HCT116 (cell line): ENCODE results near the gene SUN3. TPM values are rescaled to one million over a fixed set of nuclear protein-coding genes. Genes with fewer than 3 reads are reported as not detected.

ENCODE experiments used
- ATAC-seq: fragments of 200-7000 bp; cut with Tn5 transposase; 2 replicates; pipeline ENCODE4 v1.9.1; 2020; ENCODE audit warnings: mild to moderate bottlenecking, moderate library complexity
- BruUV-seq: library from RNA; stranded (reverse); fragments of 400-500 nt; replicated peaks from 2 replicates; lab custom pipeline; 2021; lab: Mats Ljungman, UMichigan
- CTCF ChIA-PET: fragments of 300-600 bp; sonication (Branson Sonifier 250); formaldehyde crosslinking; loops from one replicate; lab custom pipeline; 2021; ENCODE audit warnings: antibody characterized with exemption; lab: Charles Lee
- POLR2A ChIA-PET: fragments of 300-600, 350-600 bp; sonication (Branson Sonifier 250); formaldehyde crosslinking; loops from one replicate; lab custom pipeline; 2021; ENCODE audit warnings: antibody characterized with exemption; lab: Charles Lee
- RAD21 ChIA-PET, 2 experiments: fragments of 300-600 bp; sonication (Branson Sonifier 250); formaldehyde crosslinking; loops; one replicate each; lab custom pipeline; 2023; ENCODE audit warnings: low total read pairs in 2 of 2; ENCODE audit not compliant: uncharacterized antibody in 2 of 2, unreplicated experiment in 2 of 2, low non-redundant PET in 1 of 2; lab: Charles Lee
- DNase-seq: peaks from one replicate; pipeline ENCODE4 v3.0.0-alpha.2; 2010; ENCODE audit warnings: low read depth, low spot score
- H2AFZ ChIP-seq: fragments of 200-600 bp; shearing (Covaris generic), sonication (generic); 2 replicates; pipeline ENCODE4 v1.6.1; 2017; ENCODE audit warnings: low read depth, mixed run types, mixed read lengths, antibody characterized with exemption, low read length; ENCODE audit not compliant: poor library complexity, severe bottlenecking
- H3K27ac ChIP-seq: 2 replicates; pipeline ENCODE4 v1.5.1; 2012; ENCODE audit warnings: low read depth, low read length
- H3K27me3 ChIP-seq: fragments of 200-600 bp; sonication (generic); 2 replicates; pipeline ENCODE4 v1.6.1; 2016; ENCODE audit warnings: mixed run types, low read length, mixed read lengths; ENCODE audit not compliant: insufficient read depth
- H3K36me3 ChIP-seq, 2 experiments: fragments of 200-500 bp in 1 of 2; fragments of 200-600 bp in 1 of 2; sonication (Bioruptor generic) in 1 of 2; sonication (generic) in 1 of 2; 2 replicates each; pipeline versions ENCODE4 v1.5.1 to v1.6.1; 2014 to 2016; ENCODE audit warnings: low read length in 2 of 2, inconsistent platforms in 1 of 2, mixed read lengths in 1 of 2, mixed run types in 1 of 2; ENCODE audit not compliant: insufficient read depth in 2 of 2, control insufficient read depth in 1 of 2
- H3K4me1 ChIP-seq, 2 experiments: fragments of 200-600 bp in 1 of 2; sonication (generic) in 1 of 2; 2 replicates each; pipeline versions ENCODE4 v1.5.1 to v1.6.1; 2012 to 2017; ENCODE audit warnings: low read length in 2 of 2, inconsistent platforms in 1 of 2, mild to moderate bottlenecking in 1 of 2, mixed read lengths in 1 of 2, mixed run types in 1 of 2, moderate library complexity in 1 of 2; ENCODE audit not compliant: insufficient read depth in 2 of 2, control insufficient read depth in 1 of 2
- H3K4me2 ChIP-seq: fragments of 200-600 bp; sonication (generic); 2 replicates; pipeline ENCODE4 v1.6.1; 2017; ENCODE audit warnings: mixed run types, low read length, mixed read lengths
- H3K4me3 ChIP-seq, 2 experiments: fragments of 200-600 bp in 1 of 2; sonication (generic) in 1 of 2; replicated peaks in 1 of 2; 2 replicates each; pipeline ENCODE4 v1.5.1; 2011 to 2016; ENCODE audit warnings: low read length in 2 of 2, control low read depth in 1 of 2, low read depth in 1 of 2, mild to moderate bottlenecking in 1 of 2, mixed read lengths in 1 of 2, mixed run types in 1 of 2
- H3K79me2 ChIP-seq: fragments of 200-600 bp; sonication (generic); 2 replicates; pipeline ENCODE4 v1.6.1; 2017; ENCODE audit warnings: mild to moderate bottlenecking, mixed run types, low read length, moderate library complexity, mixed read lengths; ENCODE audit not compliant: insufficient read depth
- H3K9ac ChIP-seq: fragments of 200-600 bp; sonication (generic); 2 replicates; pipeline ENCODE4 v1.6.1; 2016; ENCODE audit warnings: low read length, mixed read lengths
- H3K9me2 ChIP-seq: fragments of 200-600 bp; sonication (generic), shearing (Covaris generic); 2 replicates; pipeline ENCODE4 v1.6.1; 2017; ENCODE audit warnings: mixed run types, mild to moderate bottlenecking, moderate library complexity; ENCODE audit not compliant: insufficient read depth
- H3K9me3 ChIP-seq, 2 experiments: fragments of 200-500 bp in 1 of 2; fragments of 200-600 bp in 1 of 2; sonication (Bioruptor generic) in 1 of 2; sonication (generic) in 1 of 2; 2 replicates each; pipeline ENCODE4 v1.6.1; 2014 to 2017; ENCODE audit warnings: low read length in 2 of 2, mixed read lengths in 2 of 2, inconsistent platforms in 1 of 2, low read depth in 1 of 2, mild to moderate bottlenecking in 1 of 2, mixed run types in 1 of 2, moderate library complexity in 1 of 2; ENCODE audit not compliant: control insufficient read depth in 1 of 2, insufficient read depth in 1 of 2
- H4K20me1 ChIP-seq: fragments of 200-600 bp; sonication (generic), shearing (Covaris generic); 2 replicates; pipeline ENCODE4 v1.6.1; 2017; ENCODE audit warnings: mixed run types, mild to moderate bottlenecking, moderate library complexity; ENCODE audit not compliant: insufficient read depth
- RAD21 ChIP-seq: IDR thresholded peaks from 2 replicates; pipeline ENCODE4 v1.6.1; 2012; ENCODE audit warnings: low read depth, mild to moderate bottlenecking
- SIN3A ChIP-seq: IDR thresholded peaks from 2 replicates; pipeline ENCODE4 v1.6.1; 2012; ENCODE audit warnings: low read depth
- SRF ChIP-seq: IDR thresholded peaks from 2 replicates; pipeline ENCODE4 v1.6.1; 2012; ENCODE audit warnings: low read depth
- intact Hi-C: fragments of 100-400 bp; cut with micrococcal nuclease; formaldehyde crosslinking; loops from 2 replicates; pipeline ENCODE4 v1.10.0; 2022
- total RNA-seq: library from RNA; stranded (reverse); gene quantifications from one replicate; pipeline ENCODE4 v1.2.1, GENCODE V29; 2021; ENCODE audit not compliant: unreplicated experiment

Gene SUN3
- total RNA-seq, 1 experiment from 2014 or later: 4.5 TPM

DNA sequence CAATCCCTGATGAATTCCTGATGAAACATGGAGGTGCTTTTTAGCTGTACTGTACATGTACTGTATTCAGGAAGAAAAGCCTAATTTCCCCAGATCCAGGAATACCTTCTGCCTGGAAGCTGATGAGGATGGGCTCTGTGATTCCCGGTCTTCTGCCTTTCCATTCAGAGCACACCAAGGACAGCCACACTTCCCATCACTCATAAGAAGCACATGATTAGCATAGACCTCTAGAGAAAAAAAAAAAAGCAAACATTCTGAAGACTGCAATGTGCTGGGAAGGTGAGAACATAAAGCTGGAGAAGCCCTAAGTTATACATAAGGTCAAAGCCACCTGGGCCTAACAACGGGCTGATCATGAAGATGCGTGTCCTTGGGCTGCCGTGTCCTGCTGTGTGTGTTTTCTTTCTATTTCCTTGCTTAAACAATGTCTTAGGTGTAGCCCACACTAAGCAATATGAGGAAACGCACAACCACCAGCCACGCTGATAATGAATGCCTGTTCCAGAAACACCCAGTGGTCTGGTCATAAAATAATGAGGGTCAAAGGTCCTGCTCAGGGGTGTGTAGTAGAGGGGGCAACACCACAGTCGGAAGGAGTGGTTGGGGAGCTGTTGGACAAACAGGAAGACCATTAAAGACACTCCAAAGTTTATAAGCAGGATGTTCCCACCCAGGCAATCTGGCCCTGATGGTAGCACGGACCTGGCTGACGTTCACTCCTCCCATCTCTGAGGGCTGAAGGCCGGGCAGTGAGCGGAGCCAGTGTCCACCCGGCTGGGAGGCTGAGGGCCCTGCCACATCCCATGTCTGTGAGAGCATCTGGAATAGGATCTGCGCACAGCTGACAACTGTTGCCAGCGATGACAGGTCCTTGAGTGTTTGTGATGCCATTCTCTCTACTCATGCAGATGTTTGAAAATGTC is 88.6 kb downstream of the SUN3 start:
- Histone ChIP-seq H3K4me2 (no peak overlapping the region), H3K79me2 (no peaks in the 10 kb centered on the region), H4K20me1 (no peaks in the 10 kb centered on the region)
- DNase-seq: no peak
- intact Hi-C loops: loop anchor here (10.0 kb wide), 1 partner anchor 1914 kb away; no protein-coding TSS in a partner anchor
- TF ChIP-seq RAD21: no peak
- TF ChIP-seq SIN3A: no peak
- TF ChIP-seq, all 23 proteins: peak for 0
- Histone ChIP-seq H3K27me3 (no peaks in the 10 kb centered on the region), H3K36me3 (no peaks in the 10 kb centered on the region), H3K4me3 (no peak overlapping the region), H3K4me1 (peaks cover 0 to 9% of the 10 kb centered on the region in 2 experiments; a peak in 2 of 4 replicates), H3K9me2 (no peaks in the 10 kb centered on the region), H2AFZ (no peak overlapping the region), H3K9ac (no peak overlapping the region), H3K27ac (no peak overlapping the region), H3K9me3 (no peaks in the 10 kb centered on the region)
- ChIA-PET POLR2A (no interaction called here), RAD21 (no interaction called here), CTCF (interaction anchor here (2.6 kb wide), 1 partner anchor 674 kb away, joined by 15 read pairs; no protein-coding TSS in a partner anchor)
- no TSS peak for BruUV-seq
- no peak for ATAC-seq

DNA sequence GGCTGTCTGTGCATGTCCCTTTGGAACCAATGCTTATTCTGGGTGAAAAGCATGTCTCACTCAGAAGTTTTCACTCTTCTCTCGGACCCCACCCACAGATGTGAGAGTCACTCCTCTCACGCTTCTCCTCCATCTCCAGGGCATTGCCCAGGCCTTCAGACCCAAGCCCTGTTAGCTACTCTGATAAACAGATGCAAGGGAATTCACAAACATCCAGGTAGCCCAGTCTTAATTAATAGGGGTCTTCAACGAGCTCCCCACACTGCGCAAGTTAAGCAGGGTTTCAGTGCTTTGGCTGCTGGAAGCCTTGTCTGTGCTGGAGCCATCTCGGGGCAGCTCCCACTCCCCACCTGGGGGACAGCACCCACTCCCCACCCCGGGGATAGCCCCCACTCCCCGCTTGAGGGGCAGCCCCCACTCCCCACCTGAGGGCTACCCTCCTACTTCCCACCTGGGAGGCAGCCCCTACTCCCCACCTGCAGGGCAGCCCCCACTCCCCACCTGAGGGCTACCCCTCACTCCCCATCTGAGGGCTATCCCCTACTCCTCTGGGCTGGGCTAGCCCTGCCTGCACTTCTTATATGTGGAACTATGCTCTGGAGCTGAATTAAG is 89.4 kb downstream of the SUN3 start:
- Histone ChIP-seq H3K4me3 (no peak overlapping the region), H3K9me2 (no peaks in the 10 kb centered on the region), H3K79me2 (no peaks in the 10 kb centered on the region), H2AFZ (no peak overlapping the region), H4K20me1 (no peaks in the 10 kb centered on the region), H3K36me3 (no peaks in the 10 kb centered on the region), H3K27ac (no peak overlapping the region), H3K4me1 (peaks cover 0 to 9% of the 10 kb centered on the region in 2 experiments; a peak in 2 of 4 replicates), H3K9me3 (no peaks in the 10 kb centered on the region), H3K9ac (no peak overlapping the region), H3K27me3 (no peaks in the 10 kb centered on the region), H3K4me2 (no peak overlapping the region)
- CTCF ChIA-PET: interaction anchor here (2.6 kb wide), 1 partner anchor 673 kb away, joined by 15 read pairs; no protein-coding TSS in a partner anchor
- ATAC-seq (no peak), DNase-seq (no peak)
- no TSS peak for BruUV-seq
- intact Hi-C loops: loop anchor here (10.0 kb wide), 1 partner anchor 1915 kb away; no protein-coding TSS in a partner anchor
- TF ChIP-seq RAD21: no peak
- no peak for TF ChIP-seq SRF
- POLR2A ChIA-PET: no interaction called here
- RAD21 ChIA-PET: interaction anchor here in 1 of 2 experiments (1.7 kb wide), 1 partner anchor 673 kb away, joined by 7 read pairs; no protein-coding TSS in a partner anchor
